HEK293T (cell line): ENCODE measurements around the gene PSMD2.

ENCODE experiments used
- BHLHE40 ChIP-seq: fragments of 450-650 bp; IDR thresholded peaks from 2 replicates; pipeline ENCODE4 v1.6.1; 2016; ENCODE audit warnings: mild to moderate bottlenecking, moderate library complexity, borderline replicate concordance
- CTBP1 ChIP-seq: fragments of 450-650 bp; IDR thresholded peaks from 2 replicates; pipeline ENCODE4 v1.6.1; 2016; ENCODE audit warnings: borderline replicate concordance
- ELF4 ChIP-seq: fragments of 450-650 bp; IDR thresholded peaks from 2 replicates; pipeline ENCODE4 v1.6.1; 2017; ENCODE audit warnings: antibody characterized with exemption
- FOXA1 ChIP-seq: fragments of 450-650 bp; IDR thresholded peaks from 2 replicates; pipeline ENCODE4 v1.6.1; 2016; ENCODE audit warnings: mild to moderate bottlenecking
- FOXK2 ChIP-seq: fragments of 450-650 bp; IDR thresholded peaks from 2 replicates; pipeline ENCODE4 v1.6.1; 2016; ENCODE audit warnings: mild to moderate bottlenecking
- FOXM1 ChIP-seq: fragments of 450-650 bp; IDR thresholded peaks from 2 replicates; pipeline ENCODE4 v1.6.1; 2017; ENCODE audit warnings: mild to moderate bottlenecking, borderline replicate concordance
- HDGF ChIP-seq: fragments of 450-650 bp; IDR thresholded peaks from 2 replicates; pipeline ENCODE4 v1.6.1; 2017; ENCODE audit warnings: antibody characterized with exemption, borderline replicate concordance
- NFRKB ChIP-seq: fragments of 450-650 bp; IDR thresholded peaks from 2 replicates; pipeline ENCODE4 v1.6.1; 2016; ENCODE audit warnings: mild to moderate bottlenecking, moderate library complexity
- SP1 ChIP-seq: fragments of 450-650 bp; IDR thresholded peaks from 2 replicates; pipeline ENCODE4 v1.6.1; 2017
- SUZ12 ChIP-seq: fragments of 450-650 bp; IDR thresholded peaks from 2 replicates; pipeline ENCODE4 v1.6.1; 2016; ENCODE audit warnings: mild to moderate bottlenecking
- TARDBP ChIP-seq: fragments of 450-650 bp; IDR thresholded peaks from 2 replicates; pipeline ENCODE4 v1.6.1; 2016
- ZNF384 ChIP-seq: fragments of 450-650 bp; IDR thresholded peaks from 2 replicates; pipeline ENCODE4 v1.6.1; 2016
- TF ChIP-seq, protein P1 (sequence below): fragments of 450-650 bp; IDR thresholded peaks from 2 replicates; pipeline ENCODE4 v1.6.1; 2016

DNA sequence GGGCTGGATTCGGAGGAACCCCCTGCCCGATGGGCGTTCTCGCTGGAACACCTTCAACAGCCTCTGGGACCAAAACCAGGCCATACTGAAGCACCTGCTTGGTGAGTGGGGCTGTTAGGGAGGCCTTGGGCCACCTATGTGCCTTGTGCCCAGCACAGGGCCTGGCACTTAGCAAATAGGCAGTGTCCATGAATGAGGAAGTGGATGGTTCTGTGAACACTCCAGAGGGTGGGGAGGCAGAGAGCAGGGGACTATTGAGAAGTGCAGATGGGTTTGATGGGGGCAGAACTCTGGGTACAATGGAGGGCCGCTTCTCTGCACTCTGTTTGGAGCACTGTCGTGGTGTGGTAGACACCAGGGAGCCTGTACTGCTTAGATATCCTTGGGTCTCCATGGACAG lies 21.7 kb upstream of the PSMD2 start:
- TF ChIP-seq SUZ12 (no peak), ZNF384 (no peak), BHLHE40 (no peak), ELF4 (no peak), FOXK2 (no peak), SP1 (no peak), CTBP1 (no peak), FOXM1 (no peak), NFRKB (no peak), HDGF (no peak), TARDBP (no peak), FOXA1 (no peak)
- TF ChIP-seq, protein P1, sequence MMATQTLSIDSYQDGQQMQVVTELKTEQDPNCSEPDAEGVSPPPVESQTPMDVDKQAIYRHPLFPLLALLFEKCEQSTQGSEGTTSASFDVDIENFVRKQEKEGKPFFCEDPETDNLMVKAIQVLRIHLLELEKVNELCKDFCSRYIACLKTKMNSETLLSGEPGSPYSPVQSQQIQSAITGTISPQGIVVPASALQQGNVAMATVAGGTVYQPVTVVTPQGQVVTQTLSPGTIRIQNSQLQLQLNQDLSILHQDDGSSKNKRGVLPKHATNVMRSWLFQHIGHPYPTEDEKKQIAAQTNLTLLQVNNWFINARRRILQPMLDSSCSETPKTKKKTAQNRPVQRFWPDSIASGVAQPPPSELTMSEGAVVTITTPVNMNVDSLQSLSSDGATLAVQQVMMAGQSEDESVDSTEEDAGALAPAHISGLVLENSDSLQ: no peak
